H1 (cell line): ENCODE measurements around the gene ALDH1B1. TPM values are rescaled to one million over a fixed set of nuclear protein-coding genes. Genes with fewer than 3 reads are reported as not detected.

Experiments used
- CTCF ChIA-PET: fragments of 300-600 bp; sonication (Branson Sonifier 250); formaldehyde crosslinking; loops from one replicate; lab custom pipeline; 2021; ENCODE audit not compliant: partially characterized antibody; lab: Charles Lee
- POLR2A ChIA-PET: fragments of 300-600 bp; sonication (Branson Sonifier 250); formaldehyde crosslinking; loops from one replicate; lab custom pipeline; 2021; ENCODE audit warnings: inconsistent platforms; ENCODE audit not compliant: partially characterized antibody; lab: Charles Lee
- DNase-seq, 2 experiments: peaks; one replicate each; pipeline versions ENCODE4 v3.0.0 to v3.0.0-alpha.2; 2010 to 2022; ENCODE audit warnings: low spot score in 2 of 2, low read depth in 1 of 2, mixed read lengths in 1 of 2
- FAIRE-seq: peaks from 2 replicates; lab custom pipeline; 2011; peaks lifted over from hg19 to GRCh38; lab: Jason Lieb, UNC
- H2AFZ ChIP-seq: 2 replicates; pipeline ENCODE4 v1.8.1; 2012; ENCODE audit warnings: low read length, inconsistent platforms
- H2AK5ac ChIP-seq: 2 replicates; pipeline ENCODE4 v1.6.1; 2013; ENCODE audit warnings: low read depth, low read length
- H2BK120ac ChIP-seq: replicated peaks from 2 replicates; pipeline ENCODE3; 2013; ENCODE audit warnings: low read depth, low read length, inconsistent platforms
- H2BK12ac ChIP-seq: 2 replicates; pipeline ENCODE4 v1.6.1; 2013; ENCODE audit warnings: low read depth, low read length
- H2BK15ac ChIP-seq: 2 replicates; pipeline ENCODE4 v1.6.1; 2013; ENCODE audit warnings: low read length
- H2BK20ac ChIP-seq: 2 replicates; pipeline ENCODE4 v1.6.1; 2013; ENCODE audit warnings: low read length
- H2BK5ac ChIP-seq: 2 replicates; pipeline ENCODE4 v1.6.1; 2013; ENCODE audit warnings: low read depth, low read length
- H3K14ac ChIP-seq: 2 replicates; pipeline ENCODE4 v1.6.1; 2013; ENCODE audit warnings: inconsistent platforms; ENCODE audit not compliant: insufficient read length
- H3K18ac ChIP-seq: 2 replicates; pipeline ENCODE4 v1.6.1; 2013; ENCODE audit warnings: low read length; ENCODE audit errors: extremely low read depth
- H3K23ac ChIP-seq: 2 replicates; pipeline ENCODE4 v1.6.1; 2013; ENCODE audit warnings: inconsistent platforms; ENCODE audit not compliant: insufficient read length
- H3K23me2 ChIP-seq: 2 replicates; pipeline ENCODE4 v1.6.1; 2013; ENCODE audit warnings: low read depth, low read length
- H3K27ac ChIP-seq: 2 replicates; pipeline ENCODE4 v1.6.1; 2011; ENCODE audit warnings: low read depth, low read length, inconsistent platforms
- H3K27me3 ChIP-seq, 4 experiments: replicated peaks in 1 of 4; 1 replicate in 1 of 4; 2 replicates in 3 of 4; pipeline versions ENCODE4 v1.6.1 to v1.8.1; 2011 to 2013; ENCODE audit warnings: low read length in 3 of 4, mild to moderate bottlenecking in 3 of 4, inconsistent platforms in 2 of 4, mixed read lengths in 2 of 4, moderate library complexity in 1 of 4; ENCODE audit not compliant: control insufficient read depth in 3 of 4, insufficient read depth in 3 of 4; ENCODE audit errors: extremely low read depth in 1 of 4
- H3K36me3 ChIP-seq, 4 experiments: 2 replicates each; pipeline versions ENCODE4 v1.6.1 to v1.8.1; 2011 to 2013; ENCODE audit warnings: mild to moderate bottlenecking in 4 of 4, low read length in 3 of 4, moderate library complexity in 2 of 4, control low read depth in 1 of 4, inconsistent platforms in 1 of 4; ENCODE audit not compliant: insufficient read depth in 4 of 4, control insufficient read depth in 2 of 4
- H3K4ac ChIP-seq: replicated peaks from 2 replicates; pipeline ENCODE3; 2013; ENCODE audit warnings: low read length, low read depth, mixed read lengths, inconsistent platforms; ENCODE audit not compliant: insufficient read length
- H3K4me1 ChIP-seq, 4 experiments: replicated peaks in 1 of 4; 1 replicate in 1 of 4; 2 replicates in 3 of 4; pipeline versions ENCODE4 v1.6.1 to v1.8.1; 2011 to 2013; ENCODE audit warnings: low read length in 3 of 4, inconsistent platforms in 2 of 4, mixed read lengths in 1 of 4; ENCODE audit not compliant: insufficient read depth in 4 of 4, control insufficient read depth in 3 of 4
- H3K4me2 ChIP-seq, 2 experiments: 2 replicates each; pipeline versions ENCODE4 v1.6.1 to v1.8.1; 2011 to 2013; ENCODE audit warnings: low read depth in 2 of 2, low read length in 2 of 2, control low read depth in 1 of 2, inconsistent platforms in 1 of 2, mild to moderate bottlenecking in 1 of 2; ENCODE audit not compliant: insufficient read depth in 1 of 2
- H3K4me3 ChIP-seq, 4 experiments: fragments of 200-600, 300-600 bp in 1 of 4; sonication (generic), shearing (Covaris generic), sonication (Bioruptor Twin) in 1 of 4; 2 replicates each; pipeline versions ENCODE4 v1.5.1 to v1.8.1; 2011 to 2016; ENCODE audit warnings: low read length in 4 of 4, low read depth in 3 of 4, control low read depth in 2 of 4, inconsistent platforms in 2 of 4, mild to moderate bottlenecking in 2 of 4, mixed read lengths in 1 of 4, moderate library complexity in 1 of 4; ENCODE audit not compliant: insufficient read depth in 2 of 4; ENCODE audit errors: extremely low read depth in 1 of 4
- H3K56ac ChIP-seq: replicated peaks from 2 replicates; pipeline ENCODE3; 2013; ENCODE audit warnings: low read depth, mild to moderate bottlenecking, mixed read lengths, low read length, inconsistent platforms; ENCODE audit not compliant: insufficient read length
- H3K79me1 ChIP-seq: 2 replicates; pipeline ENCODE4 v1.6.1; 2013; ENCODE audit warnings: low read depth, low read length, control low read depth
- H3K79me2 ChIP-seq, 2 experiments: 2 replicates each; pipeline versions ENCODE4 v1.6.1 to v1.8.1; 2012 to 2013; ENCODE audit warnings: low read length in 2 of 2, mild to moderate bottlenecking in 2 of 2, inconsistent platforms in 1 of 2; ENCODE audit not compliant: insufficient read depth in 2 of 2, control insufficient read depth in 1 of 2
- H3K9ac ChIP-seq, 4 experiments: replicated peaks in 1 of 4; 1 replicate in 1 of 4; 2 replicates in 3 of 4; pipeline versions ENCODE4 v1.6.1 to v1.8.1; 2011 to 2013; ENCODE audit warnings: low read depth in 3 of 4, low read length in 3 of 4, control low read depth in 2 of 4, mild to moderate bottlenecking in 2 of 4, moderate library complexity in 2 of 4, inconsistent platforms in 1 of 4; ENCODE audit errors: extremely low read depth in 1 of 4
- H3K9me3 ChIP-seq, 2 experiments: 2 replicates each; pipeline versions ENCODE4 v1.6.1 to v1.8.1; 2012 to 2013; ENCODE audit warnings: mild to moderate bottlenecking in 2 of 2, moderate library complexity in 2 of 2, control low read depth in 1 of 2, inconsistent platforms in 1 of 2, low read depth in 1 of 2, low read length in 1 of 2, mixed read lengths in 1 of 2; ENCODE audit not compliant: insufficient read depth in 2 of 2
- H4K20me1 ChIP-seq, 2 experiments: replicated peaks in 1 of 2; 2 replicates each; pipeline versions ENCODE3 to v1.8.1; 2011 to 2013; ENCODE audit warnings: inconsistent platforms in 2 of 2, low read length in 2 of 2, mild to moderate bottlenecking in 1 of 2; ENCODE audit not compliant: insufficient read depth in 2 of 2, control insufficient read depth in 1 of 2
- H4K5ac ChIP-seq: 2 replicates; pipeline ENCODE4 v1.6.1; 2013; ENCODE audit warnings: low read length, low read depth, mixed read lengths, inconsistent platforms; ENCODE audit not compliant: insufficient read length
- H4K8ac ChIP-seq: 2 replicates; pipeline ENCODE4 v1.8.0; 2013; ENCODE audit warnings: mild to moderate bottlenecking, moderate library complexity, low read length, inconsistent platforms; ENCODE audit not compliant: insufficient read depth; ENCODE audit errors: extremely low read depth
- H4K91ac ChIP-seq: replicated peaks from 2 replicates; pipeline ENCODE3; 2013; ENCODE audit warnings: low read length, mixed read lengths, inconsistent platforms; ENCODE audit not compliant: insufficient read length
- CEBPB ChIP-seq: IDR thresholded peaks from 2 replicates; pipeline ENCODE4 v1.6.1; 2012; ENCODE audit warnings: low read depth, low read length
- CHD1 ChIP-seq: IDR thresholded peaks from 2 replicates; pipeline ENCODE4 v1.6.1; 2012; ENCODE audit warnings: low read depth, low read length, improper control_type of control experiment
- JUN ChIP-seq: IDR thresholded peaks from 2 replicates; pipeline ENCODE4 v1.6.1; 2011; ENCODE audit warnings: low read depth, mild to moderate bottlenecking, improper control_type of control experiment, low read length
- MAX ChIP-seq: IDR thresholded peaks from 2 replicates; pipeline ENCODE4 v1.6.1; 2012; ENCODE audit warnings: inconsistent platforms
- WGBS, 2 experiments: shearing (Covaris generic) in 1 of 2; methylation state at CpG; one replicate each; pipeline versions ENCODE4 v1.1.6 to v1.1.7; 2013 to 2015; ENCODE audit warnings: low lambda C conversion rate in 2 of 2, mixed read lengths in 2 of 2, inconsistent platforms in 1 of 2, low coverage in 1 of 2, missing lambda C conversion rate in 1 of 2; ENCODE audit not compliant: insufficient replicate concordance in 2 of 2, insufficient coverage in 1 of 2, insufficient read length in 1 of 2; ENCODE audit errors: extremely low coverage in 1 of 2, missing lambda C conversion rate in 1 of 2; 5-methylcytosine and 5-hydroxymethylcytosine counted together
- polyA plus RNA-seq, 7 experiments: library from polyadenylated mRNA; depleted of rRNA in 3 of 7; stranded (reverse) in 5 of 7; unstranded in 2 of 7; fragments of >200 nt in 5 of 7; fragments of 200-250 nt in 2 of 7; gene quantifications; 1 replicate in 5 of 7; 2 replicates in 1 of 7; 4 replicates in 1 of 7; pipeline versions ENCODE4 v1.2.1 to v1.2.3, GENCODE V29; 2011 to 2013; ENCODE audit warnings: missing spikeins in 2 of 7, mixed read lengths in 2 of 7
- total RNA-seq: library from RNA; stranded (reverse); fragmentation: NEBNext Ultra II Directional; extraction: Animal tissue kit (Norgen Biotek cat#: 25700); gene quantifications from 2 replicates; pipeline ENCODE4 v1.2.1, GENCODE V29; 2021

ALDH1B1 gene
- total and polyA plus RNA-seq, 2 of the 8 experiments (the other 6 are each of a cell fraction or from before 2014, with no cell fraction given), result 41.6 to 78.7 TPM

- Histone ChIP-seq H3K23ac (no peak overlapping the region), H3K23me2 (no peaks in the 10 kb centered on the region), H3K4me2 (no peak overlapping the region), H3K4ac (no peak overlapping the region), H3K9ac (no peak overlapping the region), H3K18ac (no peak overlapping the region), H2AK5ac (no peak overlapping the region), H2BK120ac (no peak overlapping the region), H3K56ac (no peak overlapping the region), H3K27me3 (no peaks in the 10 kb centered on the region; a peak in 2 of 7 replicates), H2BK12ac (no peak overlapping the region), H3K4me1 (no peaks in the 10 kb centered on the region; a peak in 1 of 7 replicates), H2BK20ac (no peak overlapping the region), H3K79me2 (no peaks in the 10 kb centered on the region), H4K20me1 (no peaks in the 10 kb centered on the region), H3K36me3 (no peaks in the 10 kb centered on the region), H3K14ac (no peak overlapping the region), H3K27ac (no peak overlapping the region), H2BK5ac (no peak overlapping the region), H4K91ac (no peak overlapping the region), H3K79me1 (no peaks in the 10 kb centered on the region), H2BK15ac (no peak overlapping the region), H3K4me3 (no peak overlapping the region), H4K8ac (no peak overlapping the region), H4K5ac (no peak overlapping the region), H3K9me3 (no peaks in the 10 kb centered on the region), H2AFZ (no peak overlapping the region)
- 84% methylated on average over 2 of the region's 2 CpGs; no CpG with 5 or more reads in 1 of the 2 experiments for WGBS, 2 experiments
- no peak for TF ChIP-seq JUN
- TF ChIP-seq MAX, result no peak
- TF ChIP-seq CHD1, result no peak
- no peak for TF ChIP-seq CEBPB
- DNase-seq, result no peak
- no peak for FAIRE-seq
- CTCF ChIA-PET, result interaction anchor here (1.6 to 3.0 kb wide), 2 partner anchors 32 to 35 kb away, joined by 3 to 12 read pairs; no protein-coding TSS in a partner anchor
- POLR2A ChIA-PET, result no interaction called here
Observed at GRCh38 chr9:38368731-38369130, 23.8 kb upstream of the ALDH1B1 start.
